ENCODE measurements around the gene POLR2E. TPM values are rescaled to one million over a fixed set of nuclear protein-coding genes. Genes with fewer than 3 reads are reported as not detected.

POLR2E gene
- total and polyA plus RNA-seq, 10 of the 15 experiments (the other 5 are each of a cell fraction or from before 2014, with no cell fraction given): 4.0 to 487 (median 200) TPM

DNA sequence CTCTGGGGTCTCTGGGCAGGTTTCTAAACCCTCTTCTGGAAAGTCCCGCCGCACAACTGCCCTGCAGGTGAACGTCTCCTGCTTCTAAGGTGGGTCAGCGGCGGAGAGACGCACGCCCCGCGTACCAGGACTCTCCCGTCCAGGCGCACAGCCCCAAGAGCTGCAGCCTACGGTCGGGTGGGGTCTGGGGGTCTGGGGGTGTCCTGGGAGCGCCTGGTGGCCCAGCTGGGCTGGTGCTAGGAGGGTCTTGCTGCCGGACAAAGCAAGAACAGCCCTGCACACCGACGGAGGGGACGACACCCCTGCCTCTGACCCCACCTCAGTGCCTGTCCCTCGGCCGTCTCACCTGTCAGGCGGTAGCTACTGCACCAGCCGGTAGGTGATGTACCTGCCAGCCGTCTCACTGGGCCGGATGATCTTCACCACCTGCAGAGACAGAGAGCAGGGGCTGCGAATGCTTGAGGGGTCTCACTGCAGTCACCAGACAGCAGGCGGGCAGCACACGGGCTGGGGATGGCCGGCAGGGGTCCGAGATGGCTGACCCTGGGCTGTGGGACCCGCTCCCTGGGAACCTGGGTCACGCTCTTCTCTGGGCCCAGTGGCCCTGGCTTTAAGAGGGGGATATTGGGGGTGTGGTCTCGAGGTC, 5.9 kb downstream of the POLR2E start:
- Histone ChIP-seq H2AFZ (ENCODE audit: control insufficient read depth, low read depth, low read length) (no peak overlapping the region), H3K4me2 (ENCODE audit: control insufficient read depth, insufficient read depth) (no peak overlapping the region), H4K20me1 (ENCODE audit: control insufficient read depth, insufficient read depth) (no peaks in the 10 kb centered on the region), H3K4me3 (no peak overlapping the region), H3K36me3 (ENCODE audit: control insufficient read depth in 2 of 2, insufficient read depth in 2 of 2, low read length in 1 of 2) (peaks cover 10 to 47% of the 10 kb centered on the region in 2 experiments), H3K9me3 (replicated peaks; ENCODE audit: control insufficient read depth, insufficient read depth, low read length) (no peaks in the 10 kb centered on the region), H3K9ac (ENCODE audit: control insufficient read depth, insufficient read depth, low read length) (no peak overlapping the region), H3K27me3 (replicated peaks in 1 of 2; ENCODE audit: control insufficient read depth in 2 of 2, insufficient read depth in 2 of 2, low read length in 1 of 2) (no peaks in the 10 kb centered on the region), H3K27ac (ENCODE audit: control insufficient read depth, insufficient read depth) (peak overlapping the region; percentile 18; the same call in 1 of the 2 replicates), H3K4me1 (ENCODE audit: control insufficient read depth, insufficient read depth, low read length) (peaks cover 32% of the 10 kb centered on the region), H3K79me2 (ENCODE audit: control insufficient read depth, insufficient read depth, low read length) (peaks cover 14% of the 10 kb centered on the region)
- ChIA-PET POLR2A (interaction anchor here (0.5 to 4.9 kb wide), 3 partner anchors 13 to 184 kb away, joined by 4 to 23 read pairs (median 5); partner anchors contain the start of gene ARHGAP45), CTCF (interaction anchor here (1.2 kb wide), 1 partner anchor 156 kb away, joined by 3 read pairs; no protein-coding TSS in a partner anchor), RAD21 (ENCODE audit: unreplicated experiment) (interaction anchor here (1.7 kb wide), 1 partner anchor 22 kb away, joined by 8 read pairs; the partner anchor contains the start of gene ARHGAP45), SMC1A (ENCODE audit: uncharacterized antibody, unreplicated experiment) (no interaction called here)
- in situ Hi-C loops (cut with MboI) (no loop called here), intact Hi-C loops (cut with micrococcal nuclease; ENCODE audit: unreplicated experiment) (no loop called here)
- TF ChIP-seq POLR2A (IDR thresholded peaks at IDR 0.05; ENCODE audit: low read depth, low read length) (peak; percentile 63; the same call in 1 of the 2 replicates), ZNF24 (IDR thresholded peaks at IDR 0.05) (no peak), CHD1 (IDR thresholded peaks at IDR 0.05; ENCODE audit: low read depth, low read length) (no peak), MEF2B (IDR thresholded peaks at IDR 0.05; ENCODE audit: partially characterized antibody, poor library complexity, severe bottlenecking) (no peak)
- no peak for FAIRE-seq
- no peak for ATAC-seq
- WGBS (ENCODE audit: insufficient coverage, insufficient replicate concordance, low lambda C conversion rate, missing lambda C conversion rate): 90% methylated on average over 32 of the region's 32 CpGs
- no TSS peak for BruUV-seq (replicated peaks)
- no peak for DNase-seq (ENCODE audit: low read depth, low spot score)

GRCh38 chr19:1088416-1089010, 6.7 kb downstream of the POLR2E start:
- 48% methylated on average over 23 of the region's 27 CpGs for WGBS (ENCODE audit: insufficient coverage, insufficient replicate concordance, low lambda C conversion rate, missing lambda C conversion rate)
- peak overlapping the region; percentile 50; the same call in 1 of the 2 replicates for H3K4me2 ChIP-seq (ENCODE audit: control insufficient read depth, insufficient read depth)
- CTCF ChIA-PET: interaction anchor here (0.7 to 1.2 kb wide), 4 partner anchors 10 to 156 kb away, joined by 3 to 5 read pairs (median 4); no protein-coding TSS in a partner anchor
- peaks cover 15 to 48% of the 10 kb centered on the region in 2 experiments for H3K36me3 ChIP-seq (ENCODE audit: control insufficient read depth in 2 of 2, insufficient read depth in 2 of 2, low read length in 1 of 2)
- no peaks in the 10 kb centered on the region for H4K20me1 ChIP-seq (ENCODE audit: control insufficient read depth, insufficient read depth)
- H3K9ac ChIP-seq (ENCODE audit: control insufficient read depth, insufficient read depth, low read length): peak overlapping the region; percentile 48; the same call in 1 of the 2 replicates
- FAIRE-seq (no peak), ATAC-seq (peak; percentile 26), DNase-seq (ENCODE audit: low read depth, low spot score) (no peak)
- in situ Hi-C loops (cut with MboI) (no loop called here), intact Hi-C loops (cut with micrococcal nuclease; ENCODE audit: unreplicated experiment) (no loop called here)
- H3K27ac ChIP-seq (ENCODE audit: control insufficient read depth, insufficient read depth): peak overlapping the region; percentile 83
- H3K9me3 ChIP-seq (replicated peaks; ENCODE audit: control insufficient read depth, insufficient read depth, low read length): no peaks in the 10 kb centered on the region
- POLR2A ChIA-PET: interaction anchor here (0.5 to 4.9 kb wide), 4 partner anchors 8 to 183 kb away, joined by 3 to 23 read pairs (median 4); partner anchors contain the start of gene ARHGAP45
- RAD21 ChIA-PET (ENCODE audit: unreplicated experiment): interaction anchor here (0.6 to 1.7 kb wide), 4 partner anchors 11 to 170 kb away, joined by 3 to 8 read pairs (median 4); partner anchors contain the start of gene ARHGAP45
- H3K27me3 ChIP-seq (replicated peaks in 1 of 2; ENCODE audit: control insufficient read depth in 2 of 2, insufficient read depth in 2 of 2, low read length in 1 of 2): no peaks in the 10 kb centered on the region
- no TSS peak for BruUV-seq (replicated peaks)
- H3K4me1 ChIP-seq (ENCODE audit: control insufficient read depth, insufficient read depth, low read length): peaks cover 29% of the 10 kb centered on the region
- H3K4me3 ChIP-seq: no peak overlapping the region
- H2AFZ ChIP-seq (ENCODE audit: control insufficient read depth, low read depth, low read length): no peak overlapping the region
- H3K79me2 ChIP-seq (ENCODE audit: control insufficient read depth, insufficient read depth, low read length): peaks cover 7% of the 10 kb centered on the region
- SMC1A ChIA-PET (ENCODE audit: uncharacterized antibody, unreplicated experiment): interaction anchor here (1.0 to 3.0 kb wide), 4 partner anchors 9 to 21 kb away, joined by 3 to 14 read pairs (median 7); partner anchors contain the start of gene ARHGAP45
- TF ChIP-seq SIX5 (IDR thresholded peaks at IDR 0.05; ENCODE audit: low read depth, low read length, severe bottlenecking): no peak
- TF ChIP-seq POLR2AphosphoS2 (IDR thresholded peaks at IDR 0.05; ENCODE audit: low read depth, low read length): peak; percentile 68
- peak; percentile 71 for TF ChIP-seq POLR2A (IDR thresholded peaks at IDR 0.05; ENCODE audit: low read depth, low read length)
- TF ChIP-seq PAX8 (IDR thresholded peaks at IDR 0.05): no peak
- peak; percentile 5 for TF ChIP-seq BACH1 (IDR thresholded peaks at IDR 0.05; ENCODE audit: borderline replicate concordance)
- peak; percentile 1 to 67 for TF ChIP-seq EGR1 (IDR thresholded peaks at IDR 0.05; ENCODE audit: borderline replicate concordance in 1 of 2, low read depth in 2 of 2, low read length in 2 of 2)
- no peak for TF ChIP-seq EZH2 (IDR thresholded peaks at IDR 0.05; ENCODE audit: borderline replicate concordance, control insufficient read depth, low read depth, low read length)
- 0 out of 2 replicates have a peak, but pooled peaks have one; percentile 35 for TF ChIP-seq TCF3 (IDR thresholded peaks at IDR 0.05; ENCODE audit: borderline replicate concordance, insufficient read depth, low read depth, low read length)
- TF ChIP-seq DPF2 (IDR thresholded peaks at IDR 0.05): no peak; the same call in 1 of the 2 replicates
- TF ChIP-seq CHD2 (IDR thresholded peaks at IDR 0.05; ENCODE audit: borderline replicate concordance, low read depth, low read length): 0 out of 2 replicates have a peak, but pooled peaks have one; percentile 17
- TF ChIP-seq, protein P1, sequence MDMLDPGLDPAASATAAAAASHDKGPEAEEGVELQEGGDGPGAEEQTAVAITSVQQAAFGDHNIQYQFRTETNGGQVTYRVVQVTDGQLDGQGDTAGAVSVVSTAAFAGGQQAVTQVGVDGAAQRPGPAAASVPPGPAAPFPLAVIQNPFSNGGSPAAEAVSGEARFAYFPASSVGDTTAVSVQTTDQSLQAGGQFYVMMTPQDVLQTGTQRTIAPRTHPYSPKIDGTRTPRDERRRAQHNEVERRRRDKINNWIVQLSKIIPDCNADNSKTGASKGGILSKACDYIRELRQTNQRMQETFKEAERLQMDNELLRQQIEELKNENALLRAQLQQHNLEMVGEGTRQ (IDR thresholded peaks at IDR 0.05; ENCODE audit: borderline replicate concordance, low read depth, low read length): no peak
- TF ChIP-seq ASH2L (IDR thresholded peaks at IDR 0.05; ENCODE audit: borderline replicate concordance, low read depth): no peak

Data from GM12878 (cell line).